ENCODE data around the gene CLDN17. TPM values are rescaled to one million over a fixed set of nuclear protein-coding genes. Genes with fewer than 3 reads are reported as not detected.
A peak's percentile ranks its signal among the peaks of the same experiment; 100 is the strongest.

The CLDN17 gene
- total RNA-seq, 2 donors from 2014 or later = not detected

- Histone ChIP-seq H3K27me3 (no peaks in the 10 kb centered on the region), H3K36me3 (replicated peaks in 1 of 2; ENCODE audit: insufficient read depth in 1 of 2, low read depth in 2 of 2) (no peaks in the 10 kb centered on the region), H3K9me3 (no peaks in the 10 kb centered on the region), H3K4me1 (peaks cover 6% of the 10 kb centered on the region), H3K27ac (no peak overlapping the region), H3K4me3 (no peak overlapping the region)
- 81 to 82% methylated on average over 2 of the region's 2 CpGs for WGBS, 2 donors
- ATAC-seq = no peak
- intact Hi-C loops (cut with DNase I) = no loop called here
- TF ChIP-seq CTCF (IDR thresholded peaks at IDR 0.05) = no peak
- no peak for TF ChIP-seq POLR2A (IDR thresholded peaks at IDR 0.05)
- DNase-seq = no peak
These were observed 26.6 kb upstream of the CLDN17 start for GRCh38 chr21:30193201-30193600.

DNA sequence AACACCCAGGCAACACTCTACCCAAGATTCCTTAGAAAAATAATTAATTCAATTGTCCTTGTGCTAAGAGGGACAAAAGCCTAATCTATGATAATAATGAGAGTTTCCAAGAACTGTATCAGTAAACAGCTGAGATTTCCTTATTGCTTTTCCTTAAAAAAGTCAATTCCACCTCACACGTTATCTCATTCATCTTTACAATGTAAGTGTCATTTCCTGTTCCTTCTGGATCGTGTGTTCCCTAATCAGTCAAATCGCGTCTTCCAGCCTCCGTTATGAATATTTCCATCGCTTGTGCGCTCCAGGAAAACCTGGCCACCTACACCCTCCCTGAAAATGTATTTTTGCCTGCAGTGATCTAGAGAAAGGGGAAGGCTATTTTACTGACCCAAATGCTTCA, 23.9 kb upstream of the CLDN17 start:
- Histone ChIP-seq H3K27me3 (no peaks in the 10 kb centered on the region), H3K27ac (no peak overlapping the region), H3K4me3 (no peak overlapping the region), H3K4me1 (peaks cover 6% of the 10 kb centered on the region), H3K36me3 (replicated peaks in 1 of 2; ENCODE audit: insufficient read depth in 1 of 2, low read depth in 2 of 2) (no peaks in the 10 kb centered on the region), H3K9me3 (no peaks in the 10 kb centered on the region)
- ATAC-seq = no peak
- TF ChIP-seq POLR2A (IDR thresholded peaks at IDR 0.05) = no peak
- TF ChIP-seq CTCF (IDR thresholded peaks at IDR 0.05) = no peak
- no peak for DNase-seq
- intact Hi-C loops (cut with DNase I) = no loop called here
- 81 to 96% methylated on average over 7 of the region's 7 CpGs for WGBS, 2 donors

DNA sequence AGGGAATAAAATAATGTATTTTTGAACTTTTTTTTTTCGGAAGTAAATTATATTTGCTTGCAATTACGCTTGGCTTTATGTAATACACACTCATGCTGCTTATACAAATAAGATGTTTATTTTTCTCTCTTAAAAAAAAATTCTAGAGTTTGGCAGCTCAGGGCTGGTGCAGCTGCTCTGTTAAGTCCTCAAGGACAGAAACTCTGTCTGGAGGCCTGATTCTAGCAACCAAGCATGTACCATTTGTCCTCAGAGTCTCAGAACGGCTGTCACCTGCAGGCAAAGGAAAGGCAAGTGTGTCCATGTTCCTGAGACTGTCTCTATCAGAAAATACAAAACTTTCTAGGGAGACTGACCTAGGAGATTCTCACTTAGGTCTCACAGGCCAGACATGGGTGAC, 23.2 kb upstream of the CLDN17 start:
- H3K9me3 ChIP-seq = no peaks in the 10 kb centered on the region
- ATAC-seq = peak; percentile 35
- 36 to 39% methylated on average over 3 of the region's 3 CpGs for WGBS, 2 donors
- no peak for TF ChIP-seq POLR2A (IDR thresholded peaks at IDR 0.05)
- TF ChIP-seq CTCF (IDR thresholded peaks at IDR 0.05) = no peak
- no peak overlapping the region for H3K4me3 ChIP-seq
- intact Hi-C loops (cut with DNase I) = no loop called here
- H3K27me3 ChIP-seq = no peaks in the 10 kb centered on the region
- no peaks in the 10 kb centered on the region for H3K36me3 ChIP-seq (replicated peaks in 1 of 2; ENCODE audit: insufficient read depth in 1 of 2, low read depth in 2 of 2)
- DNase-seq = peak in 3 of 4 donors; percentile 14 to 25 (median 21)
- no peak overlapping the region for H3K27ac ChIP-seq
- peaks cover 6% of the 10 kb centered on the region for H3K4me1 ChIP-seq

DNA sequence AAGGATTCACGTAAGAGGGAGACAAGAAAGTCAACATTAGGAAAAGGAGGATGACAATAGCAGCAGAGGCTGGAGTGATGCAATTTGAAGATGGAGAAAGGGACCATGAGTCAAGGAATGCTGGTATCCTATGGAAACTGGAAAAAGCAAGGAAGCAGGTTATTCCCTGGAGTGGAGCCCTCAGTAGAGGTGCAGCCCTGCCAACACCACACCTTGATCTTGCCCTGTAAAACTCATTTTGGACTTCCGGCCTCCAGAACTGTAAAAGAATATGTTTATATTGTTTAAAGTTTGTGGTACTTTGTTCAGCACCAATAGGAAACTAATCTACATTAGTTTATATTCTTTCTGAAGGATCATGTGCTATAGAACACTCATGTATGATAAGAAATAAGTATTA, 19.6 kb upstream of the CLDN17 start:
- H3K27ac ChIP-seq = no peak overlapping the region
- no peaks in the 10 kb centered on the region for H3K36me3 ChIP-seq (replicated peaks in 1 of 2; ENCODE audit: insufficient read depth in 1 of 2, low read depth in 2 of 2)
- 66 to 77% methylated on average over 2 of the region's 2 CpGs for WGBS, 2 donors
- ATAC-seq (no peak), DNase-seq (no peak)
- no peak overlapping the region for H3K4me3 ChIP-seq
- no peaks in the 10 kb centered on the region for H3K9me3 ChIP-seq
- TF ChIP-seq POLR2A (IDR thresholded peaks at IDR 0.05) (no peak), CTCF (IDR thresholded peaks at IDR 0.05) (no peak)
- intact Hi-C loops (cut with DNase I) = no loop called here
- peaks cover 6% of the 10 kb centered on the region for H3K4me1 ChIP-seq
- H3K27me3 ChIP-seq = no peaks in the 10 kb centered on the region

DNA sequence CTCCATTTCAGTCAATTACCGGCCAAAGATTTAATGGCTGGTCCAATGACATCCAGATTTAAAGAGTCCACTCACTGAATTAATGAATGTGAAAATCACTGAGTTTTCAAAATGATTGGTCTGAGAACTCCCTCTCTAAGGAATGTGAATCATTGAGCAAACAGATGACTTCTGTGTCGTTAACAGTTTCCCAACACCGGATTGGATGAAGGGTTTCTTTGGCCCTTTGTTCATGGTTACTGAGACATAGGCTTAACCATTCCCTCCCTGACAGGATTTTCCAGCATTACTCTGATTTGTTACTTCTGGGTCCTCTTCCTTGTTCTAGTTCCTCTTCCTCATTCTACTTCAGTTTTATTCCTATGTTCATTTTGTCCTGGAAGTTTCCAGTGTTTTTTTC, 1.5 kb upstream of the CLDN17 start:
- Histone ChIP-seq H3K4me3 (no peak overlapping the region), H3K27me3 (no peaks in the 10 kb centered on the region), H3K9me3 (no peaks in the 10 kb centered on the region), H3K4me1 (no peaks in the 10 kb centered on the region), H3K36me3 (replicated peaks in 1 of 2; ENCODE audit: insufficient read depth in 1 of 2, low read depth in 2 of 2) (no peaks in the 10 kb centered on the region), H3K27ac (no peak overlapping the region)
- TF ChIP-seq CTCF (IDR thresholded peaks at IDR 0.05) (no peak), POLR2A (IDR thresholded peaks at IDR 0.05) (no peak)
- 56 to 57% methylated on average over 3 of the region's 3 CpGs for WGBS, 2 donors
- ATAC-seq (no peak), DNase-seq (no peak)
- intact Hi-C loops (cut with DNase I) = no loop called here
